Ascending aorta (tissue), 2 donors: Measurements from ENCODE around the gene METTL9. TPM values are rescaled to one million over a fixed set of nuclear protein-coding genes. Genes with fewer than 3 reads are reported as not detected.
"Not testable (repeated sequence)": the region's sequence is repeated elsewhere in the genome, so short reads cannot be mapped to it uniquely, and the experiment has no call there.

Experiments used
- DNase-seq, 2 donors: peaks; one replicate each; pipeline ENCODE4 v3.0.0-alpha.2; 2019; ENCODE audit warnings: low spot score in 2 of 2
- H3K27ac ChIP-seq, 2 donors: fragments of 200-600 bp; sonication (generic); one replicate each; pipeline ENCODE4 v1.5.1; 2016 to 2017; ENCODE audit warnings: mild to moderate bottlenecking in 1 of 2
- H3K27me3 ChIP-seq: fragments of 200-600 bp; sonication (generic); one replicate; pipeline ENCODE4 v1.5.1; 2017
- H3K36me3 ChIP-seq, 2 donors: fragments of 200-600 bp; sonication (generic); one replicate each; pipeline ENCODE4 v1.5.1; 2016
- H3K4me1 ChIP-seq, 2 donors: fragments of 200-600 bp; sonication (generic); one replicate each; pipeline ENCODE4 v1.5.1; 2016 to 2017; ENCODE audit warnings: mild to moderate bottlenecking in 1 of 2
- H3K4me3 ChIP-seq, 2 donors: fragments of 200-600 bp; sonication (generic); one replicate each; pipeline ENCODE4 v1.5.1; 2016 to 2017; ENCODE audit warnings: mild to moderate bottlenecking in 1 of 2
- H3K9me3 ChIP-seq, 2 donors: fragments of 200-600 bp; sonication (generic); one replicate each; pipeline ENCODE4 v1.5.1; 2016
- CTCF ChIP-seq, 3 experiments: fragments of 200-600 bp in 2 of 3; fragments of 450-650 bp in 1 of 3; sonication (generic) in 2 of 3; IDR thresholded peaks; one replicate each; pipeline ENCODE4 v1.5.1; 2016 to 2019; ENCODE audit warnings: antibody characterized with exemption in 3 of 3, mild to moderate bottlenecking in 1 of 3, moderate library complexity in 1 of 3
- intact Hi-C: fragments of 100-400 bp; cut with DNase I; formaldehyde crosslinking; loops from one replicate; pipeline ENCODE4 v1.15.1; 2023
- total RNA-seq: library from RNA; depleted of rRNA; stranded (reverse); fragments of >200 nt; gene quantifications from one replicate; pipeline ENCODE4 v1.1.0, GENCODE V29; 2016

Gene METTL9
- total RNA-seq = 168 TPM

GRCh38 chr16:21599122-21600030 is at the start of gene METTL9:
TSS of gene METTL9 (plus strand) at chr16:21599577. CDS start at chr16:21599734, 157 bp downstream.
- TF ChIP-seq CTCF (IDR thresholded peaks at IDR 0.05) = peak in 1 of 3 experiments; percentile 9
- no peaks in the 10 kb centered on the region for H3K36me3 ChIP-seq

GRCh38 chr16:21549975-21550374 is 49.4 kb upstream of the METTL9 start:
- H3K27me3 ChIP-seq, H3K4me1 ChIP-seq, DNase-seq, H3K36me3 ChIP-seq, H3K27ac ChIP-seq, H3K9me3 ChIP-seq, H3K4me3 ChIP-seq: not testable (repeated sequence)
- intact Hi-C loops = loop anchor here (10.0 kb wide), 1 partner anchor 45 kb away; no protein-coding TSS in a partner anchor

More at GRCh38 chr16:21599122-21600030, at the start of gene METTL9:
- Histone ChIP-seq H3K4me3 (peak within 1 kb of the TSS; percentile 93), H3K27me3 (no peaks in the 10 kb centered on the region), H3K4me1 (peaks cover 6 to 10% of the 10 kb centered on the region in 2 donors), H3K27ac (peak within 1 kb of the TSS; percentile 90 to 97), H3K9me3 (no peaks in the 10 kb centered on the region)
- intact Hi-C loops = loop anchor here (2.0 kb wide), 1 partner anchor 1549 kb away; the partner anchor contains the start of gene USP31
- DNase-seq = peak; percentile 82 to 96

- H3K9me3 ChIP-seq, H3K27me3 ChIP-seq, DNase-seq, H3K4me3 ChIP-seq, H3K27ac ChIP-seq, H3K36me3 ChIP-seq: not testable (repeated sequence)
- H3K4me1 ChIP-seq = peaks cover 0 to 10% of the 10 kb centered on the region in 2 donors
- intact Hi-C loops = loop anchor here (10.0 kb wide), 1 partner anchor 46 kb away; no protein-coding TSS in a partner anchor
These were observed 48.9 kb upstream of the METTL9 start for GRCh38 chr16:21550435-21550834.

- not testable (repeated sequence) for H3K36me3 ChIP-seq, H3K9me3 ChIP-seq, DNase-seq, H3K27me3 ChIP-seq, H3K4me3 ChIP-seq, H3K27ac ChIP-seq
- peaks cover 0 to 12% of the 10 kb centered on the region in 2 donors for H3K4me1 ChIP-seq
- intact Hi-C loops = loop anchor here (10.0 kb wide), 1 partner anchor 46 kb away; no protein-coding TSS in a partner anchor
These were observed 48.3 kb upstream of the METTL9 start for GRCh38 chr16:21551076-21551475.

GRCh38 chr16:21551600-21551999 is 47.8 kb upstream of the METTL9 start:
- not testable (repeated sequence) for DNase-seq, H3K36me3 ChIP-seq, H3K27me3 ChIP-seq, H3K27ac ChIP-seq, H3K9me3 ChIP-seq, H3K4me3 ChIP-seq
- intact Hi-C loops = loop anchor here (10.0 kb wide), 1 partner anchor 47 kb away; no protein-coding TSS in a partner anchor
- peaks cover 0 to 15% of the 10 kb centered on the region in 2 donors for H3K4me1 ChIP-seq

- not testable (repeated sequence) for H3K27me3 ChIP-seq, H3K4me3 ChIP-seq, H3K9me3 ChIP-seq, H3K27ac ChIP-seq, DNase-seq, H3K36me3 ChIP-seq
- intact Hi-C loops = loop anchor here (10.0 kb wide), 1 partner anchor 49 kb away; no protein-coding TSS in a partner anchor
- peaks cover 0 to 19% of the 10 kb centered on the region in 2 donors for H3K4me1 ChIP-seq
These were observed 45.7 kb upstream of the METTL9 start for GRCh38 chr16:21553481-21554296.

GRCh38 chr16:21554795-21555585 is 44.4 kb upstream of the METTL9 start:
- H3K9me3 ChIP-seq = no peaks in the 10 kb centered on the region
- intact Hi-C loops = loop anchor here (5.0 to 10.0 kb wide), 3 partner anchors 50 to 653 kb away; partner anchors contain the start of genes DCUN1D3, LDAF1 and LYRM1
- peak in 1 of 2 donors; percentile 96 for DNase-seq
- peak; percentile 93 to 100 (median 93) for TF ChIP-seq CTCF (IDR thresholded peaks at IDR 0.05)
- H3K4me3 ChIP-seq = peak overlapping the region; percentile 26 to 41
- no peaks in the 10 kb centered on the region for H3K27me3 ChIP-seq
- no peaks in the 10 kb centered on the region for H3K36me3 ChIP-seq
- no peak overlapping the region for H3K27ac ChIP-seq
- H3K4me1 ChIP-seq = peaks cover 0 to 19% of the 10 kb centered on the region in 2 donors

GRCh38 chr16:21555621-21556020 is 43.8 kb upstream of the METTL9 start:
- not testable (repeated sequence) for H3K4me3 ChIP-seq, H3K27ac ChIP-seq, H3K36me3 ChIP-seq, H3K27me3 ChIP-seq, H3K9me3 ChIP-seq
- intact Hi-C loops = loop anchor here (2.0 to 10.0 kb wide), 4 partner anchors 35 to 653 kb away; partner anchors contain the start of genes DCUN1D3, LDAF1 and LYRM1
- peaks cover 0 to 19% of the 10 kb centered on the region in 2 donors for H3K4me1 ChIP-seq
- peak in 1 of 2 donors; percentile 67 for DNase-seq

- H3K4me1 ChIP-seq = peaks cover 0 to 19% of the 10 kb centered on the region in 2 donors
- not testable (repeated sequence) for H3K9me3 ChIP-seq, H3K27me3 ChIP-seq, H3K36me3 ChIP-seq, H3K4me3 ChIP-seq
- intact Hi-C loops = loop anchor here (2.0 to 10.0 kb wide), 4 partner anchors 35 to 654 kb away; partner anchors contain the start of genes DCUN1D3, LDAF1 and LYRM1
- peak in 1 of 2 donors; percentile 58 for DNase-seq
- H3K27ac ChIP-seq = peak overlapping the region in 1 of 2 donors; percentile 15
These were observed 43.3 kb upstream of the METTL9 start for GRCh38 chr16:21556026-21556595.

GRCh38 chr16:21556651-21557241 is 42.6 kb upstream of the METTL9 start:
- peak overlapping the region in 1 of 2 donors; percentile 70 for H3K27ac ChIP-seq
- peaks cover 0 to 19% of the 10 kb centered on the region in 2 donors for H3K4me1 ChIP-seq
- peak in 1 of 2 donors; percentile 95 for DNase-seq
- intact Hi-C loops = loop anchor here (1.0 to 10.0 kb wide), 5 partner anchors 36 to 1129 kb away; partner anchors contain the start of genes DCUN1D3, LDAF1 and LYRM1
- H3K4me3 ChIP-seq, H3K9me3 ChIP-seq, H3K36me3 ChIP-seq, H3K27me3 ChIP-seq: not testable (repeated sequence)
